NB4 (cell line): ENCODE measurements around the gene ZXDC.

Experiments used
- CTCF ChIP-seq: IDR thresholded peaks from one replicate; pipeline ENCODE4 v1.5.1; 2012; ENCODE audit warnings: low read depth, low read length
- POLR2A ChIP-seq: IDR thresholded peaks from 2 replicates; pipeline ENCODE4 v1.6.1; 2011; ENCODE audit warnings: mild to moderate bottlenecking; ENCODE audit not compliant: insufficient read length; ENCODE audit errors: extremely low read depth

GRCh38 chr3:126396536-126396935, 79.2 kb downstream of the ZXDC start:
- no peak for TF ChIP-seq POLR2A
- TF ChIP-seq CTCF: no peak
